GM12878 (cell line): Measurements from ENCODE around the gene GSX1. TPM values are rescaled to one million over a fixed set of nuclear protein-coding genes. Genes with fewer than 3 reads are reported as not detected.

Experiments used
- ATAC-seq: fragments of 200-7000 bp; cut with Tn5 transposase; 3 replicates; pipeline ENCODE4 v1.9.1; 2020; ENCODE audit warnings: mild to moderate bottlenecking, moderate library complexity
- BruUV-seq: library from RNA; stranded (reverse); fragments of 400-500 nt; replicated peaks from 2 replicates; lab custom pipeline; 2021; lab: Mats Ljungman, UMichigan
- CTCF ChIA-PET: fragments of 300-600 bp; sonication (Branson Sonifier 250); formaldehyde crosslinking; extraction: SDS; loops from one replicate; lab custom pipeline; 2021; ENCODE audit warnings: inconsistent platforms; lab: Yijun Ruan, JAX
- POLR2A ChIA-PET: fragments of 350-600 bp; formaldehyde crosslinking; extraction: SDS; loops from one replicate; lab custom pipeline; 2021; ENCODE audit warnings: inconsistent platforms; lab: Charles Lee
- RAD21 ChIA-PET: fragments of 300-600 bp; sonication (Branson Sonifier 250); formaldehyde crosslinking; loops from one replicate; lab custom pipeline; 2023; ENCODE audit warnings: antibody characterized with exemption; ENCODE audit not compliant: unreplicated experiment; lab: Charles Lee
- SMC1A ChIA-PET: fragments of 300-600 bp; sonication (Branson Sonifier 250); formaldehyde crosslinking; loops from one replicate; lab custom pipeline; 2023; ENCODE audit not compliant: unreplicated experiment, uncharacterized antibody; lab: Charles Lee
- DNase-seq: peaks from one replicate; pipeline ENCODE4 v3.0.0-alpha.2; 2011; ENCODE audit warnings: low read depth, low spot score
- FAIRE-seq: peaks from 3 replicates; lab custom pipeline; 2011; peaks lifted over from hg19 to GRCh38; lab: Jason Lieb, UNC
- H2AFZ ChIP-seq: 2 replicates; pipeline ENCODE4 v1.6.0; 2011; ENCODE audit warnings: low read depth, low read length, control low read depth; ENCODE audit not compliant: control insufficient read depth
- H3K27ac ChIP-seq: 2 replicates; pipeline ENCODE4 v1.5.1; 2011; ENCODE audit warnings: control low read depth; ENCODE audit not compliant: control insufficient read depth, insufficient read depth
- H3K27me3 ChIP-seq, 2 experiments: replicated peaks in 1 of 2; 2 replicates each; pipeline versions ENCODE4 v1.6.0 to v1.6.1; 2011; ENCODE audit warnings: low read length in 1 of 2; ENCODE audit not compliant: control insufficient read depth in 2 of 2, insufficient read depth in 2 of 2
- H3K36me3 ChIP-seq, 2 experiments: 2 replicates each; pipeline ENCODE4 v1.5.1; 2011; ENCODE audit warnings: low read length in 1 of 2; ENCODE audit not compliant: control insufficient read depth in 2 of 2, insufficient read depth in 2 of 2
- H3K4me1 ChIP-seq: 2 replicates; pipeline ENCODE4 v1.6.1; 2011; ENCODE audit warnings: mild to moderate bottlenecking, low read length, moderate library complexity, mixed read lengths; ENCODE audit not compliant: control insufficient read depth, insufficient read depth
- H3K4me2 ChIP-seq: 2 replicates; pipeline ENCODE4 v1.6.0; 2011; ENCODE audit warnings: control low read depth; ENCODE audit not compliant: control insufficient read depth, insufficient read depth
- H3K4me3 ChIP-seq: fragments of 200-600 bp; sonication (generic); 2 replicates; pipeline ENCODE4 v1.5.1; 2016
- H3K79me2 ChIP-seq: 2 replicates; pipeline ENCODE4 v1.6.0; 2011; ENCODE audit warnings: low read length; ENCODE audit not compliant: control insufficient read depth, insufficient read depth
- H3K9ac ChIP-seq: 2 replicates; pipeline ENCODE4 v1.8.0; 2011; ENCODE audit warnings: low read length, control low read depth, mixed read lengths; ENCODE audit not compliant: control insufficient read depth, insufficient read depth
- H3K9me3 ChIP-seq: replicated peaks from 3 replicates; pipeline ENCODE4 v1.5.1; 2011; ENCODE audit warnings: mild to moderate bottlenecking, low read length; ENCODE audit not compliant: control insufficient read depth, insufficient read depth
- H4K20me1 ChIP-seq: 2 replicates; pipeline ENCODE4 v1.6.0; 2011; ENCODE audit not compliant: control insufficient read depth, insufficient read depth
- BHLHE40 ChIP-seq, 2 experiments: fragments of 450-650 bp in 1 of 2; IDR thresholded peaks; 2 replicates each; pipeline ENCODE4 v1.6.1; 2011 to 2017; ENCODE audit warnings: low read depth in 2 of 2, borderline replicate concordance in 1 of 2, improper control_type of control experiment in 1 of 2, low read length in 1 of 2, mild to moderate bottlenecking in 1 of 2
- EGR1 ChIP-seq, 2 experiments: IDR thresholded peaks; 1 replicate in 1 of 2; 2 replicates in 1 of 2; pipeline ENCODE4 v1.6.1; 2011 to 2012; ENCODE audit warnings: low read depth in 2 of 2, low read length in 2 of 2, borderline replicate concordance in 1 of 2, mild to moderate bottlenecking in 1 of 2, moderate library complexity in 1 of 2
- ETV6 ChIP-seq, 2 experiments: fragments of 450-650 bp in 1 of 2; IDR thresholded peaks in 1 of 2; conservative IDR thresholded peaks in 1 of 2; 2 replicates each; pipeline ENCODE4 v1.6.1; 2014; ENCODE audit warnings: antibody characterized with exemption in 1 of 2, borderline replicate concordance in 1 of 2, low read depth in 1 of 2, mild to moderate bottlenecking in 1 of 2, moderate library complexity in 1 of 2
- FOXK2 ChIP-seq: fragments of 450-650 bp; IDR thresholded peaks from 2 replicates; pipeline ENCODE4 v1.6.1; 2017; ENCODE audit warnings: mild to moderate bottlenecking, moderate library complexity
- HDAC2 ChIP-seq: fragments of 200-600 bp; sonication (generic); IDR thresholded peaks from 2 replicates; pipeline ENCODE4 v1.6.1; 2017
- MTA2 ChIP-seq: fragments of 450-650 bp; IDR thresholded peaks from 2 replicates; pipeline ENCODE4 v1.6.1; 2016; ENCODE audit warnings: low read depth, mild to moderate bottlenecking, moderate library complexity
- MXI1 ChIP-seq: fragments of 150-350 bp; IDR thresholded peaks from 2 replicates; pipeline ENCODE4 v1.6.1; 2011; ENCODE audit warnings: low read depth, mild to moderate bottlenecking, inconsistent platforms, low read length, improper control_type of control experiment
- MYC ChIP-seq: IDR thresholded peaks from 2 replicates; pipeline ENCODE4 v1.6.1; 2011; ENCODE audit warnings: mild to moderate bottlenecking, low read length, moderate library complexity, inconsistent platforms; ENCODE audit not compliant: insufficient read depth, insufficient replicate concordance, insufficient read length, severe bottlenecking
- NFYA ChIP-seq: IDR thresholded peaks from 2 replicates; pipeline ENCODE4 v1.6.1; 2011; ENCODE audit warnings: low read depth, mild to moderate bottlenecking, low read length, improper control_type of control experiment, borderline replicate concordance
- POLR2A ChIP-seq: IDR thresholded peaks from 2 replicates; pipeline ENCODE4 v1.6.1; 2011; ENCODE audit warnings: low read depth, mild to moderate bottlenecking, low read length
- RCOR1 ChIP-seq: conservative IDR thresholded peaks from 2 replicates; pipeline ENCODE4 v1.6.1; 2012; ENCODE audit warnings: low read depth, low read length, improper control_type of control experiment
- RUNX3 ChIP-seq: IDR thresholded peaks from 2 replicates; pipeline ENCODE4 v1.6.1; 2012; ENCODE audit warnings: low read length, inconsistent platforms
- SMC3 ChIP-seq: IDR thresholded peaks from 2 replicates; pipeline ENCODE4 v1.6.1; 2011; ENCODE audit warnings: low read length, improper control_type of control experiment, borderline replicate concordance
- SPI1 ChIP-seq: IDR thresholded peaks from 2 replicates; pipeline ENCODE4 v1.6.1; 2011; ENCODE audit warnings: low read depth, mild to moderate bottlenecking, low read length, moderate library complexity, borderline replicate concordance; ENCODE audit not compliant: insufficient read depth
- STAT1 ChIP-seq: fragments of 450-650 bp; conservative IDR thresholded peaks from 2 replicates; pipeline ENCODE4 v1.6.1; 2014; ENCODE audit warnings: antibody characterized with exemption, mild to moderate bottlenecking
- TARDBP ChIP-seq: IDR thresholded peaks from 2 replicates; pipeline ENCODE4 v1.6.1; 2016; ENCODE audit warnings: borderline replicate concordance
- ZNF207 ChIP-seq: fragments of 450-650 bp; IDR thresholded peaks from 2 replicates; pipeline ENCODE4 v1.6.1; 2014; ENCODE audit warnings: antibody characterized with exemption, mild to moderate bottlenecking, borderline replicate concordance
- ZNF24 ChIP-seq: fragments of 450-650 bp; IDR thresholded peaks from 2 replicates; pipeline ENCODE4 v1.6.1; 2017; ENCODE audit warnings: antibody characterized with exemption, mild to moderate bottlenecking
- WGBS: methylation state at CpG from one replicate; pipeline ENCODE4 v1.1.6; 2016; ENCODE audit warnings: low lambda C conversion rate; ENCODE audit not compliant: insufficient replicate concordance, insufficient coverage; ENCODE audit errors: missing lambda C conversion rate; 5-methylcytosine and 5-hydroxymethylcytosine counted together
- in situ Hi-C: fragments of 300-500 bp; cut with MboI; formaldehyde crosslinking; loops from 9 replicates; pipeline ENCODE4 v1.14.3; 2018; ENCODE audit warnings: mixed read lengths
- intact Hi-C: fragments of 100-400 bp; cut with micrococcal nuclease; formaldehyde crosslinking; loops from one replicate; pipeline ENCODE4 v1.14.2; 2022; ENCODE audit not compliant: unreplicated experiment
- polyA plus RNA-seq, 11 experiments: library from polyadenylated mRNA; depleted of rRNA in 4 of 11; unstranded in 6 of 11; stranded (reverse) in 5 of 11; fragments of >200 nt; fragmentation: Nextera tagmentation in 4 of 11; fragmentation: Illumina TruSeq in 1 of 11; extraction: Ambion mirVana in 4 of 11; extraction: Trizol in 1 of 11; gene quantifications; 1 replicate in 1 of 11; 2 replicates in 10 of 11; pipeline versions ENCODE4 v1.2.1 to v1.2.3, GENCODE V29; 2011 to 2016; ENCODE audit warnings: inconsistent platforms in 2 of 11, missing spikeins in 2 of 11, low read depth in 1 of 11
- total RNA-seq, 4 experiments: library from RNA; depleted of rRNA in 3 of 4; stranded (reverse); fragments of >200 nt in 3 of 4; fragmentation: Illumina TruSeq in 1 of 4; extraction: Trizol in 1 of 4; gene quantifications; 2 replicates each; pipeline versions ENCODE4 v1.2.1 to v1.2.3, GENCODE V29; 2013 to 2021
- TF ChIP-seq, protein P1 (sequence below): fragments of 450-650 bp; IDR thresholded peaks from 2 replicates; pipeline ENCODE4 v1.6.1; 2017; ENCODE audit warnings: borderline replicate concordance
- TF ChIP-seq, protein P2 (sequence below): fragments of 450-650 bp; IDR thresholded peaks from 2 replicates; pipeline ENCODE4 v1.6.1; 2017; ENCODE audit warnings: low read depth, mild to moderate bottlenecking, moderate library complexity

Gene GSX1
- total and polyA plus RNA-seq, 10 of the 15 experiments (the other 5 are each of a cell fraction or from before 2014, with no cell fraction given), result not detected

DNA sequence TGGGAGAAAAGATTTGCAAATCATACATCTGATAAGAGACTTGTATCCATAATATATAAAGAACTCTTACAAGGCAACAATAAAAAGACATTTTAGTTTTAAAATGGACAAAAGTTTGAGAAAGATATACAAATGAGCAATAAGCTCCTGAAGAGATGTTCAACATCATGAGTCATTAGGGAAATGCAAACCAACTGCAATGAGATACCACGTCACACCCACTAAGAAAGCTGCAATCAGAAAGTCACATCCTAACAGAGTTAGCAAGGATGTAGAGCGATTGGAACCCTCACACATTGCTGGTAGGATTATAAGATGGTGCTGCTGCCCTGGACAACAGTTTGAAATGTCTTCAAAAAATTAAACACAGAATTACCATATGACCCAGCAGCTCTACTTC lies 50.3 kb downstream of the GSX1 start:
- ATAC-seq (no peak), DNase-seq (no peak), FAIRE-seq (no peak)
- no peaks in the 10 kb centered on the region for H3K9me3 ChIP-seq
- no peaks in the 10 kb centered on the region for H3K36me3 ChIP-seq
- no peak overlapping the region for H3K9ac ChIP-seq
- no peak overlapping the region for H2AFZ ChIP-seq
- WGBS, result 2% methylated on average over 2 of the region's 2 CpGs
- ChIA-PET RAD21 (no interaction called here), POLR2A (no interaction called here), CTCF (interaction anchor here (0.7 to 2.2 kb wide), 4 partner anchors 12 to 112 kb away, joined by 3 to 11 read pairs (median 6); no protein-coding TSS in a partner anchor), SMC1A (no interaction called here)
- H3K4me1 ChIP-seq, result no peaks in the 10 kb centered on the region
- BruUV-seq, result no TSS peak
- intact Hi-C loops, result no loop called here
- TF ChIP-seq MTA2 (no peak), POLR2A (no peak), MYC (no peak), EGR1 (IDR thresholded peaks at IDR 0.05; ENCODE audit: borderline replicate concordance in 1 of 2, low read depth in 2 of 2, low read length in 2 of 2) (no peak), MXI1 (no peak), NFYA (no peak), SPI1 (no peak), ETV6 (conservative IDR thresholded peaks at IDR 0.05 in 1 of 2, IDR thresholded peaks at IDR 0.05 in 1 of 2; ENCODE audit: borderline replicate concordance in 1 of 2, low read depth in 1 of 2) (no peak), TARDBP (no peak), RCOR1 (no peak), ZNF207 (no peak), FOXK2 (no peak), ZNF24 (no peak), RUNX3 (no peak), STAT1 (no peak), HDAC2 (no peak), BHLHE40 (IDR thresholded peaks at IDR 0.05; ENCODE audit: borderline replicate concordance in 1 of 2, low read depth in 2 of 2, low read length in 1 of 2) (no peak), SMC3 (no peak)
- TF ChIP-seq, protein P1, sequence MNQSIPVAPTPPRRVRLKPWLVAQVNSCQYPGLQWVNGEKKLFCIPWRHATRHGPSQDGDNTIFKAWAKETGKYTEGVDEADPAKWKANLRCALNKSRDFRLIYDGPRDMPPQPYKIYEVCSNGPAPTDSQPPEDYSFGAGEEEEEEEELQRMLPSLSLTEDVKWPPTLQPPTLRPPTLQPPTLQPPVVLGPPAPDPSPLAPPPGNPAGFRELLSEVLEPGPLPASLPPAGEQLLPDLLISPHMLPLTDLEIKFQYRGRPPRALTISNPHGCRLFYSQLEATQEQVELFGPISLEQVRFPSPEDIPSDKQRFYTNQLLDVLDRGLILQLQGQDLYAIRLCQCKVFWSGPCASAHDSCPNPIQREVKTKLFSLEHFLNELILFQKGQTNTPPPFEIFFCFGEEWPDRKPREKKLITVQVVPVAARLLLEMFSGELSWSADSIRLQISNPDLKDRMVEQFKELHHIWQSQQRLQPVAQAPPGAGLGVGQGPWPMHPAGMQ, result no peak
- TF ChIP-seq, protein P2, sequence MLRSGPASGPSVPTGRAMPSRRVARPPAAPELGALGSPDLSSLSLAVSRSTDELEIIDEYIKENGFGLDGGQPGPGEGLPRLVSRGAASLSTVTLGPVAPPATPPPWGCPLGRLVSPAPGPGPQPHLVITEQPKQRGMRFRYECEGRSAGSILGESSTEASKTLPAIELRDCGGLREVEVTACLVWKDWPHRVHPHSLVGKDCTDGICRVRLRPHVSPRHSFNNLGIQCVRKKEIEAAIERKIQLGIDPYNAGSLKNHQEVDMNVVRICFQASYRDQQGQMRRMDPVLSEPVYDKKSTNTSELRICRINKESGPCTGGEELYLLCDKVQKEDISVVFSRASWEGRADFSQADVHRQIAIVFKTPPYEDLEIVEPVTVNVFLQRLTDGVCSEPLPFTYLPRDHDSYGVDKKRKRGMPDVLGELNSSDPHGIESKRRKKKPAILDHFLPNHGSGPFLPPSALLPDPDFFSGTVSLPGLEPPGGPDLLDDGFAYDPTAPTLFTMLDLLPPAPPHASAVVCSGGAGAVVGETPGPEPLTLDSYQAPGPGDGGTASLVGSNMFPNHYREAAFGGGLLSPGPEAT, result no peak
- in situ Hi-C loops, result no loop called here
- H3K4me3 ChIP-seq, result no peak overlapping the region
- no peak overlapping the region for H3K4me2 ChIP-seq
- H3K27me3 ChIP-seq, result 0 out of 4 replicates have a peak, but pooled peaks cover 0 to 1% of the 10 kb centered on the region in 2 experiments
- no peaks in the 10 kb centered on the region for H4K20me1 ChIP-seq
- H3K27ac ChIP-seq, result no peak overlapping the region
- H3K79me2 ChIP-seq, result no peaks in the 10 kb centered on the region
